Caco-2 (cell line): Measurements from ENCODE around the gene CYGB. TPM values are rescaled to one million over a fixed set of nuclear protein-coding genes. Genes with fewer than 3 reads are reported as not detected.

ENCODE experiments used
- BruUV-seq: library from RNA; stranded (reverse); fragments of 400-500 nt; replicated peaks from 2 replicates; lab custom pipeline; 2021; lab: Mats Ljungman, UMichigan
- CTCF ChIA-PET: fragments of 300-600 bp; sonication (Branson Sonifier 250); formaldehyde crosslinking; loops from one replicate; lab custom pipeline; 2022; ENCODE audit warnings: antibody characterized with exemption; lab: Charles Lee
- POLR2A ChIA-PET: fragments of 300-600 bp; sonication (Branson Sonifier 250); formaldehyde crosslinking; loops from one replicate; lab custom pipeline; 2022; ENCODE audit warnings: antibody characterized with exemption; lab: Charles Lee
- DNase-seq, 2 experiments: peaks; one replicate each; pipeline versions ENCODE4 v3.0.0 to v3.0.0-alpha.2; 2020 to 2022
- H3K27me3 ChIP-seq: replicated peaks from 2 replicates; pipeline ENCODE4 v1.6.0; 2011; ENCODE audit warnings: low read length; ENCODE audit not compliant: control insufficient read depth, insufficient read depth
- H3K36me3 ChIP-seq: 2 replicates; pipeline ENCODE4 v1.5.1; 2011; ENCODE audit warnings: low read length; ENCODE audit not compliant: control insufficient read depth, insufficient read depth
- H3K4me1 ChIP-seq: fragments of 250-450 bp; sonication (Bioruptor Pico); 2 replicates; pipeline ENCODE4 v1.5.1; 2020; ENCODE audit warnings: mild to moderate bottlenecking
- H3K4me3 ChIP-seq: 2 replicates; pipeline ENCODE4 v1.5.1; 2011; ENCODE audit warnings: low read depth, mild to moderate bottlenecking, control low read depth, low read length
- H3K9me3 ChIP-seq: fragments of 250-450 bp; sonication (Bioruptor Pico); 2 replicates; pipeline ENCODE4 v1.5.1; 2020; ENCODE audit warnings: mild to moderate bottlenecking, moderate library complexity
- H3K27ac Mint-ChIP-seq: one replicate; pipeline ENCODE4 v1.8.0; 2022; ENCODE audit warnings: mixed read lengths; ENCODE audit not compliant: unreplicated experiment
- H3K27me3 Mint-ChIP-seq: one replicate; pipeline ENCODE4 v1.8.0; 2022; ENCODE audit warnings: mixed read lengths; ENCODE audit not compliant: insufficient read depth, unreplicated experiment
- H3K36me3 Mint-ChIP-seq: one replicate; pipeline ENCODE4 v1.8.0; 2022; ENCODE audit warnings: mild to moderate bottlenecking, mixed read lengths; ENCODE audit not compliant: insufficient read depth, unreplicated experiment
- H3K4me1 Mint-ChIP-seq: one replicate; pipeline ENCODE4 v1.8.0; 2022; ENCODE audit warnings: low read depth, mixed read lengths; ENCODE audit not compliant: unreplicated experiment
- H3K4me3 Mint-ChIP-seq: one replicate; pipeline ENCODE4 v1.8.0; 2022; ENCODE audit warnings: mild to moderate bottlenecking, moderate library complexity, mixed read lengths; ENCODE audit not compliant: unreplicated experiment
- H3K9me3 Mint-ChIP-seq: one replicate; pipeline ENCODE4 v1.8.0; 2022; ENCODE audit warnings: mixed read lengths; ENCODE audit not compliant: unreplicated experiment
- CTCF ChIP-seq, 2 experiments: fragments of 200-600 bp in 1 of 2; IDR thresholded peaks; 1 replicate in 1 of 2; 2 replicates in 1 of 2; pipeline versions ENCODE4 v1.5.1 to v1.8.0; 2011 to 2022; ENCODE audit warnings: antibody characterized with exemption in 1 of 2, control low read depth in 1 of 2, inconsistent platforms in 1 of 2, low read depth in 1 of 2, low read length in 1 of 2, mild to moderate bottlenecking in 1 of 2, moderate library complexity in 1 of 2; ENCODE audit not compliant: insufficient read depth in 1 of 2, severe bottlenecking in 1 of 2, unreplicated experiment in 1 of 2
- intact Hi-C: fragments of 100-400 bp; cut with micrococcal nuclease; formaldehyde crosslinking; loops from one replicate; pipeline ENCODE4 v1.10.0; 2022; ENCODE audit not compliant: unreplicated experiment
- total RNA-seq: library from RNA; stranded (reverse); gene quantifications from 2 replicates; pipeline ENCODE4 v1.2.3, GENCODE V29; 2022

Gene CYGB
- total RNA-seq, 1 experiment from 2014 or later = 0.32 TPM

- H3K36me3 Mint-ChIP-seq = peaks cover 19% of the 10 kb centered on the region
- peaks cover 15% of the 10 kb centered on the region for H3K4me1 Mint-ChIP-seq
- peaks cover 6% of the 10 kb centered on the region; the same call in 1 of the 2 replicates for H3K4me1 ChIP-seq
- H3K9me3 ChIP-seq = no peaks in the 10 kb centered on the region
- H3K27ac Mint-ChIP-seq = no peak overlapping the region
- BruUV-seq = no TSS peak
- DNase-seq = no peak
- H3K27me3 Mint-ChIP-seq = no peaks in the 10 kb centered on the region
- no peaks in the 10 kb centered on the region for H3K27me3 ChIP-seq
- no peak for TF ChIP-seq CTCF (IDR thresholded peaks at IDR 0.05; ENCODE audit: insufficient read depth in 1 of 2, low read depth in 1 of 2, low read length in 1 of 2, severe bottlenecking in 1 of 2, unreplicated experiment in 1 of 2)
- ChIA-PET POLR2A (no interaction called here), CTCF (no interaction called here)
- H3K36me3 ChIP-seq = no peaks in the 10 kb centered on the region; the same call in 1 of the 2 replicates
- H3K4me3 Mint-ChIP-seq = no peak overlapping the region
- H3K4me3 ChIP-seq = no peak overlapping the region
- peaks cover 6% of the 10 kb centered on the region for H3K9me3 Mint-ChIP-seq
- intact Hi-C loops = no loop called here
Observed at GRCh38 chr17:76479515-76480060, 57.9 kb downstream of the CYGB start.

GRCh38 chr17:76478730-76479514 lies 58.6 kb downstream of the CYGB start:
- Mint-ChIP-seq H3K36me3 (peaks cover 15% of the 10 kb centered on the region), H3K9me3 (no peaks in the 10 kb centered on the region), H3K27ac (no peak overlapping the region), H3K4me1 (peaks cover 8% of the 10 kb centered on the region), H3K4me3 (no peak overlapping the region), H3K27me3 (no peaks in the 10 kb centered on the region)
- no peaks in the 10 kb centered on the region; the same call in 1 of the 2 replicates for H3K36me3 ChIP-seq
- H3K4me1 ChIP-seq = peaks cover 6% of the 10 kb centered on the region; the same call in 1 of the 2 replicates
- no peak overlapping the region for H3K4me3 ChIP-seq
- H3K9me3 ChIP-seq = no peaks in the 10 kb centered on the region
- ChIA-PET POLR2A (no interaction called here), CTCF (no interaction called here)
- DNase-seq = no peak
- no peaks in the 10 kb centered on the region for H3K27me3 ChIP-seq
- no peak for TF ChIP-seq CTCF (IDR thresholded peaks at IDR 0.05; ENCODE audit: insufficient read depth in 1 of 2, low read depth in 1 of 2, low read length in 1 of 2, severe bottlenecking in 1 of 2, unreplicated experiment in 1 of 2)
- BruUV-seq = no TSS peak
- intact Hi-C loops = no loop called here

GRCh38 chr17:76478097-76478496 lies 59.4 kb downstream of the CYGB start:
- ChIA-PET POLR2A (no interaction called here), CTCF (interaction anchor here (0.7 kb wide), 1 partner anchor 22 kb away, joined by 6 read pairs; no protein-coding TSS in a partner anchor)
- intact Hi-C loops = no loop called here
- no peak for DNase-seq
- H3K27me3 ChIP-seq = no peaks in the 10 kb centered on the region
- H3K4me1 ChIP-seq = peaks cover 6% of the 10 kb centered on the region; the same call in 1 of the 2 replicates
- H3K27me3 Mint-ChIP-seq = no peaks in the 10 kb centered on the region
- no peak overlapping the region for H3K4me3 Mint-ChIP-seq
- H3K4me3 ChIP-seq = no peak overlapping the region
- H3K4me1 Mint-ChIP-seq = peaks cover 5% of the 10 kb centered on the region
- no peak for TF ChIP-seq CTCF (IDR thresholded peaks at IDR 0.05; ENCODE audit: insufficient read depth in 1 of 2, low read depth in 1 of 2, low read length in 1 of 2, severe bottlenecking in 1 of 2, unreplicated experiment in 1 of 2)
- no peaks in the 10 kb centered on the region for H3K9me3 Mint-ChIP-seq
- H3K36me3 ChIP-seq = no peaks in the 10 kb centered on the region; the same call in 1 of the 2 replicates
- H3K9me3 ChIP-seq = no peaks in the 10 kb centered on the region
- BruUV-seq = no TSS peak
- peaks cover 15% of the 10 kb centered on the region for H3K36me3 Mint-ChIP-seq
- H3K27ac Mint-ChIP-seq = no peak overlapping the region
